Natural killer cell (primary cell): Measurements from ENCODE around the gene JOSD2. TPM values are rescaled to one million over a fixed set of nuclear protein-coding genes. Genes with fewer than 3 reads are reported as not detected.

Source experiments
- ATAC-seq, 3 donors: fragments of 150-1000 bp in 2 of 3; fragments of 200-7000 bp in 1 of 3; cut with Tn5 transposase; 1 replicate in 1 of 3; 2 replicates in 2 of 3; pipeline ENCODE4 v1.10.0; 2021; ENCODE audit warnings: mild to moderate bottlenecking in 2 of 3, moderate library complexity in 2 of 3
- DNase-seq, 2 donors: peaks; one replicate each; pipeline versions ENCODE4 v3.0.0 to v3.0.0-alpha.2; 2013 to 2021; ENCODE audit warnings: mixed read lengths in 1 of 2
- H3K27ac ChIP-seq: one replicate; pipeline ENCODE4 v1.5.1; 2013; ENCODE audit warnings: mild to moderate bottlenecking, low read length
- H3K27me3 ChIP-seq: one replicate; pipeline ENCODE4 v1.6.1; 2013; ENCODE audit warnings: low read length; ENCODE audit not compliant: control insufficient read depth, insufficient read depth
- H3K36me3 ChIP-seq: one replicate; pipeline ENCODE4 v1.6.1; 2013; ENCODE audit warnings: low read length; ENCODE audit not compliant: control insufficient read depth, insufficient read depth
- H3K4me1 ChIP-seq: one replicate; pipeline ENCODE4 v1.6.1; 2013; ENCODE audit warnings: low read length; ENCODE audit not compliant: control insufficient read depth, insufficient read depth
- H3K4me3 ChIP-seq: one replicate; pipeline ENCODE4 v1.5.1; 2013; ENCODE audit warnings: low read length
- H3K9me3 ChIP-seq: one replicate; pipeline ENCODE4 v1.6.1; 2013; ENCODE audit warnings: low read length; ENCODE audit not compliant: control insufficient read depth, insufficient read depth
- H3K27ac Mint-ChIP-seq, 2 donors: one replicate each; pipeline ENCODE4 v1.8.0; 2022; ENCODE audit warnings: mild to moderate bottlenecking in 2 of 2, mixed read lengths in 2 of 2, moderate library complexity in 1 of 2
- H3K27me3 Mint-ChIP-seq, 2 donors: one replicate each; pipeline ENCODE4 v1.8.0; 2022; ENCODE audit warnings: low read depth in 2 of 2, mixed read lengths in 2 of 2
- H3K36me3 Mint-ChIP-seq: one replicate; pipeline ENCODE4 v1.8.0; 2022; ENCODE audit warnings: mixed read lengths
- H3K4me1 Mint-ChIP-seq, 2 donors: one replicate each; pipeline ENCODE4 v1.8.0; 2022; ENCODE audit warnings: mixed read lengths in 2 of 2
- H3K4me3 Mint-ChIP-seq: one replicate; pipeline ENCODE4 v1.8.0; 2022; ENCODE audit warnings: mild to moderate bottlenecking, moderate library complexity, mixed read lengths
- H3K9me3 Mint-ChIP-seq, 2 donors: one replicate each; pipeline ENCODE4 v1.8.0; 2022; ENCODE audit warnings: mixed read lengths in 2 of 2
- WGBS: methylation state at CpG from one replicate; pipeline ENCODE4 v1.1.7; 2013; ENCODE audit warnings: missing lambda C conversion rate; ENCODE audit not compliant: insufficient coverage; 5-methylcytosine and 5-hydroxymethylcytosine counted together
- intact Hi-C: fragments of 100-400 bp; cut with micrococcal nuclease; formaldehyde crosslinking; loops from one replicate; pipeline ENCODE4 v1.14.2; 2022
- total RNA-seq, 4 donors: library from RNA; stranded (reverse); fragments of 120-200 nt in 1 of 4; gene quantifications; one replicate each; pipeline versions ENCODE4 v1.2.3 to v1.2.4, GENCODE V29; 2013 to 2022
- TF ChIP-seq, protein P1 (sequence below): fragments of 200-600 bp; IDR thresholded peaks from one replicate; pipeline ENCODE4 v1.8.0; 2022; ENCODE audit warnings: antibody characterized with exemption

JOSD2 gene
- total RNA-seq, 3 donors from 2014 or later (not counting 1 experiment from before 2014, with no cell fraction given) = 18.8 to 22.0 (median 20.3) TPM

DNA sequence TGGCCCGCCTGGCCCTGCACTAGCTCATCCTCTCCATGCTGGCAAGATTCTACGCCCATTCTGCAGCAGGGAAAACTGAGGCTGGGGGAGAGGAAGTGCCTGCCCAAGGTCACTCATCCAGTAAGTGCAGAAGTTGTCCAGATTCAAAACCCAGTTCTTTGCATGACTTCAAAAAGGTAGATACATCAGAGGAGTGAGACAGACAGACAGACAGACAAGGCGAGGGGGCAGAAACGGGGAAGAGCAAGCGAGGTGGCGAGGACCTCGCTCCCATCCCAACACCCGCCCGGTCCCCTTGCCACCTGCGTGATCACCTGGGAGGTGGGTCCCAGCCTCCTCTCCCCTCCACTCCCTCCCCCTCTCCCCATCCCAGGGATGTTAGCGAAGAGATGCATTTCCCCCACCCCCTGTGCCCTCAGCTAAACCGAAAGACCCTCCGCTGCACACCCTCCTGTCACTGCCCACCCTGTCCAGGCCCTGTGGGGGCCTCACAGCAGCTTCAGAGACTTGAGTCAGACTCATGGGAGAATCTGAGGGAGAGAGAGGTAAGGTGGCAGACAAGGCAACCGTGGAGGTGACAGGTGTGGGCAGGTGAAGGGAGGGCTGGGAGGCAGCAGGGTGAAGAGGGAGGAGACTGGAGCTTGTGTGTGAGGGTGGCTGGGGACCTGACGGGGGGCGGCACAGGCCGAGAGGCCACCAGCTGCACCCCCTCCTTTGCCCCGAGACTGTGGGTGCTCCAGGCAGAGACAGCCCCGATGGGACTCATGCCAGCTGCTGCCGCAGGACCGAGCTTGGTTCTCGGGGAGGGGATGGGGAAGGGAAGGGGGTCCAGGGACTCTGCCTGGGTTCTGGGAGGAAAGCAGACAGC lies 38.3 kb upstream of the JOSD2 start:
- no peaks in the 10 kb centered on the region for H3K36me3 Mint-ChIP-seq

DNA sequence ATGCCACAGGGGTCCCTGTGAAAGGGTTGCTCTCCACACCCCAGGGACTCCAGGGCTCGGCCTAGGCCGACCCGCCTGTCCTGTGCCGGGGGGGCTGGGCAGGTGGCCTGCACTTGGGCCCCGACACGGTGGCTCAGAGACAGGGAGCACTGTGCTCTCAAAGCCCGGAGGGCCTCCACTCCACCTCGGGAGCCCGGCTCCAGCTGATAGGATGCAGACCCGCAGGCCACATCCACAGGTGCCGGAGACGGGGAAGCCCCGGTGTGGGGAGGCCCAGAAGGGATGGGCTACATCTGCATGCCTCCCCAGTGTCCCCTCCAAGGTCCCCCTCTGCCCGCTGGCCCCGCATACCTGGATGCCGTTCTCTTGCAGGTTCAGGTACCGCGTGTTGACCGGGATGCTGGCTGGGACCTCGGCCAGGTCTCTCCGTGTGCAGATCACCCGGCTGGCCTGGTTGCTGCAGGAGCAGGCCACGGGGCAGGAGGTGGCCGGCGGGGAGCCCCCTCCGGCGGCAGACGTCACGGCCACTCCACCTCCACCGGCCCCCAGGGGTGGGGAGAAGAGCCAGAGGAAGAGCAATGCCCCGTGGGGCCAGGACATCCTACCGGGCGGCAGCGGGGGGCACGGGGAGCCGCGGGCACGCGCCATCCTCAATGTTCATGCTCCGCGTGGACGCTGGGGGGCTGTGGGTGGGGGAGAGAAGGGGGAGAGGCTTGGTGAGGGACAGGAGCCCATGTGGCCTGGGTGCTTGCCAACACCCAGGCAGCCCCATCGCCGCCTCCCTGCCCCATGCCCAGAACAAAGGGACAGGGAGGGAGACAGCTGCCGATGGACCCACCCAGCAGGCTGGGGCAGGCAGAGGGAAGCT lies 37.4 kb upstream of the JOSD2 start:
- Histone ChIP-seq H3K9me3 (no peaks in the 10 kb centered on the region), H3K36me3 (no peaks in the 10 kb centered on the region), H3K4me1 (no peaks in the 10 kb centered on the region), H3K4me3 (no peak overlapping the region), H3K27me3 (no peaks in the 10 kb centered on the region), H3K27ac (no peak overlapping the region)
- peaks cover 0 to 6% of the 10 kb centered on the region in 2 donors for H3K4me1 Mint-ChIP-seq
- DNase-seq (no peak), ATAC-seq (no peak)
- intact Hi-C loops = no loop called here
- no peaks in the 10 kb centered on the region for H3K36me3 Mint-ChIP-seq
- peaks cover 23 to 31% of the 10 kb centered on the region in 2 donors for H3K27me3 Mint-ChIP-seq
- TF ChIP-seq, protein P1, sequence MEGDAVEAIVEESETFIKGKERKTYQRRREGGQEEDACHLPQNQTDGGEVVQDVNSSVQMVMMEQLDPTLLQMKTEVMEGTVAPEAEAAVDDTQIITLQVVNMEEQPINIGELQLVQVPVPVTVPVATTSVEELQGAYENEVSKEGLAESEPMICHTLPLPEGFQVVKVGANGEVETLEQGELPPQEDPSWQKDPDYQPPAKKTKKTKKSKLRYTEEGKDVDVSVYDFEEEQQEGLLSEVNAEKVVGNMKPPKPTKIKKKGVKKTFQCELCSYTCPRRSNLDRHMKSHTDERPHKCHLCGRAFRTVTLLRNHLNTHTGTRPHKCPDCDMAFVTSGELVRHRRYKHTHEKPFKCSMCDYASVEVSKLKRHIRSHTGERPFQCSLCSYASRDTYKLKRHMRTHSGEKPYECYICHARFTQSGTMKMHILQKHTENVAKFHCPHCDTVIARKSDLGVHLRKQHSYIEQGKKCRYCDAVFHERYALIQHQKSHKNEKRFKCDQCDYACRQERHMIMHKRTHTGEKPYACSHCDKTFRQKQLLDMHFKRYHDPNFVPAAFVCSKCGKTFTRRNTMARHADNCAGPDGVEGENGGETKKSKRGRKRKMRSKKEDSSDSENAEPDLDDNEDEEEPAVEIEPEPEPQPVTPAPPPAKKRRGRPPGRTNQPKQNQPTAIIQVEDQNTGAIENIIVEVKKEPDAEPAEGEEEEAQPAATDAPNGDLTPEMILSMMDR = no peak
- H3K27ac Mint-ChIP-seq = no peak overlapping the region
- no peak overlapping the region for H3K4me3 Mint-ChIP-seq
- 86% methylated on average over 45 of the region's 45 CpGs for WGBS
- no peaks in the 10 kb centered on the region for H3K9me3 Mint-ChIP-seq

More for the DNA sequence above, 38.3 kb upstream of the JOSD2 start:
- Mint-ChIP-seq H3K4me3 (no peak overlapping the region), H3K27ac (no peak overlapping the region), H3K27me3 (peaks cover 28 to 38% of the 10 kb centered on the region in 2 donors), H3K9me3 (no peaks in the 10 kb centered on the region), H3K4me1 (peaks cover 0 to 6% of the 10 kb centered on the region in 2 donors)
- Histone ChIP-seq H3K27ac (no peak overlapping the region), H3K9me3 (no peaks in the 10 kb centered on the region), H3K4me3 (no peak overlapping the region), H3K4me1 (no peaks in the 10 kb centered on the region), H3K36me3 (no peaks in the 10 kb centered on the region), H3K27me3 (no peaks in the 10 kb centered on the region)
- TF ChIP-seq, protein P1 = no peak
- DNase-seq (no peak), ATAC-seq (no peak)
- intact Hi-C loops = no loop called here
- 82% methylated on average over 22 of the region's 22 CpGs for WGBS

DNA sequence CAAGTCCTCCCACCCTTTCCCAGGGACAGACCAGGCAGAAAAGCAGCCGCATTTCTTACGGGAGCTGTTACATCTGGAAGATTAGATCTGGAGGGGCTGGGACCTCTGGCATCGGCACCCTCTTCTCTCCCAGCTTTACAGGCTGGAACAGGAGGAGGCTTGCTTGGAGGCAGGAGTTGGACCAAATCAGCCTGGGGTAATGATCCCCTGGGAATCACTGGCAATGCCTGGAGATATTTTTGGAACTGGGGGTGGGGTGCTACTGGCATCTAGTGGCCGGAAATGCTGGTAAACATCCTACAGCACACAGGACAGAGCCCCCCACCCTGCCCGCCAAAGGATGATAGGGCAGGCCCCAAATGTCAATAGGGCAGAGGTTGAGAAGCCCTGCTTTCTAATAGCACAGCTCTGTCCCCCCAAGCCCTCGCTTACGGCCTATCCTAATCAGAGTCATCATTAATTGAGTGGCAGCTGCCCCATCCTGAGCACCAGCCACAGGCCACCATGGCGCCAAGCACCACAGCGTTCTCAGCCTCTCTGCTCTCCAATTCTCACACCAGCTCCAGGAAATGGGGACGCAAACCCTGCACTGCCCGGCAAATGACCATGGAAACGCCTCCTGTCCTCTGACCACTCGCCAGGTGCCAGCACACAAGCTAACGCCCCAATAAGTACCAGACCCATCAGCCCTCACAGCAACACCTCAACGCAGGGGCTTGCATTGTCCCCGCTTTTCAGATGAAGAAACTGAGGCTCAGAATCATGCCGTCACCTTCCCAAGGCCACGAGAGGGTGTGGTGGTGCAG lies 36.6 kb upstream of the JOSD2 start:
- no peak overlapping the region for H3K27ac ChIP-seq
- no peaks in the 10 kb centered on the region for H3K4me1 ChIP-seq
- H3K4me1 Mint-ChIP-seq = peaks cover 0 to 6% of the 10 kb centered on the region in 2 donors
- WGBS = 80% methylated on average over 18 of the region's 18 CpGs
- H3K9me3 Mint-ChIP-seq = no peaks in the 10 kb centered on the region
- no peak overlapping the region for H3K4me3 Mint-ChIP-seq
- H3K27me3 Mint-ChIP-seq = peaks cover 17 to 23% of the 10 kb centered on the region in 2 donors
- DNase-seq = no peak
- H3K9me3 ChIP-seq = no peaks in the 10 kb centered on the region
- no peak for ATAC-seq
- H3K27ac Mint-ChIP-seq = no peak overlapping the region
- TF ChIP-seq, protein P1 = no peak
- no peaks in the 10 kb centered on the region for H3K36me3 Mint-ChIP-seq
- no peak overlapping the region for H3K4me3 ChIP-seq
- intact Hi-C loops = no loop called here
- no peaks in the 10 kb centered on the region for H3K36me3 ChIP-seq
- no peaks in the 10 kb centered on the region for H3K27me3 ChIP-seq
